Coronary artery (tissue), 2 donors: ENCODE measurements around the gene PRKCSH.
"Not testable (repeated sequence)": the region's sequence is repeated elsewhere in the genome, so short reads cannot be mapped to it uniquely, and the experiment has no call there.

Experiments
- DNase-seq: peaks from one replicate; pipeline ENCODE4 v3.0.0-alpha.2; 2017; ENCODE audit warnings: low spot score
- H3K27ac ChIP-seq, 2 donors: fragments of 200-600 bp; sonication (generic); one replicate each; pipeline ENCODE4 v1.5.1; 2016 to 2019
- H3K4me3 ChIP-seq: fragments of 200-600 bp; sonication (generic); 2 replicates; pipeline ENCODE4 v1.5.1; 2016; ENCODE audit warnings: mild to moderate bottlenecking, moderate library complexity
- CTCF ChIP-seq: fragments of 200-600 bp; sonication (generic); IDR thresholded peaks from one replicate; pipeline ENCODE4 v1.5.1; 2019; ENCODE audit warnings: antibody characterized with exemption

The PRKCSH gene

GRCh38 chr19:11452620-11453310 lies 17.3 kb downstream of the PRKCSH start:
- no peak for DNase-seq
- no peak for TF ChIP-seq CTCF
- Histone ChIP-seq H3K4me3 (no peak overlapping the region), H3K27ac (no peak overlapping the region)

- no peak for DNase-seq
- no peak for TF ChIP-seq CTCF
- Histone ChIP-seq H3K27ac (no peak overlapping the region), H3K4me3 (no peak overlapping the region)
Measured at GRCh38 chr19:11453468-11454341, 18.3 kb downstream of the PRKCSH start.

GRCh38 chr19:11455233-11455554 lies 19.8 kb downstream of the PRKCSH start:
- not testable (repeated sequence) for H3K27ac ChIP-seq, H3K4me3 ChIP-seq, DNase-seq

- no peak for TF ChIP-seq CTCF
- H3K27ac ChIP-seq, result no peak overlapping the region
- no peak for DNase-seq
- H3K4me3 ChIP-seq, result no peak overlapping the region
Measured at GRCh38 chr19:11456659-11457058, 21.2 kb downstream of the PRKCSH start.

GRCh38 chr19:11457115-11457514 lies 21.7 kb downstream of the PRKCSH start:
- TF ChIP-seq CTCF, result no peak
- no peak for DNase-seq
- Histone ChIP-seq H3K27ac (no peak overlapping the region), H3K4me3 (no peak overlapping the region)

GRCh38 chr19:11457831-11458230 lies 22.4 kb downstream of the PRKCSH start:
- no peak for TF ChIP-seq CTCF
- no peak for DNase-seq
- H3K4me3 ChIP-seq, result no peak overlapping the region
- H3K27ac ChIP-seq, result no peak overlapping the region

- TF ChIP-seq CTCF, result no peak
- Histone ChIP-seq H3K27ac (no peak overlapping the region), H3K4me3 (no peak overlapping the region)
- DNase-seq, result no peak
Measured at GRCh38 chr19:11458236-11458900, 22.9 kb downstream of the PRKCSH start.

- not testable (repeated sequence) for H3K27ac ChIP-seq, H3K4me3 ChIP-seq, DNase-seq
Measured at GRCh38 chr19:11458912-11459311, 23.5 kb downstream of the PRKCSH start.
